Measurements from ENCODE around the gene SYNE1. TPM values are rescaled to one million over a fixed set of nuclear protein-coding genes. Genes with fewer than 3 reads are reported as not detected.
"Not testable (repeated sequence)": the region's sequence is repeated elsewhere in the genome, so short reads cannot be mapped to it uniquely, and the experiment has no call there.

The SYNE1 gene, protein sequence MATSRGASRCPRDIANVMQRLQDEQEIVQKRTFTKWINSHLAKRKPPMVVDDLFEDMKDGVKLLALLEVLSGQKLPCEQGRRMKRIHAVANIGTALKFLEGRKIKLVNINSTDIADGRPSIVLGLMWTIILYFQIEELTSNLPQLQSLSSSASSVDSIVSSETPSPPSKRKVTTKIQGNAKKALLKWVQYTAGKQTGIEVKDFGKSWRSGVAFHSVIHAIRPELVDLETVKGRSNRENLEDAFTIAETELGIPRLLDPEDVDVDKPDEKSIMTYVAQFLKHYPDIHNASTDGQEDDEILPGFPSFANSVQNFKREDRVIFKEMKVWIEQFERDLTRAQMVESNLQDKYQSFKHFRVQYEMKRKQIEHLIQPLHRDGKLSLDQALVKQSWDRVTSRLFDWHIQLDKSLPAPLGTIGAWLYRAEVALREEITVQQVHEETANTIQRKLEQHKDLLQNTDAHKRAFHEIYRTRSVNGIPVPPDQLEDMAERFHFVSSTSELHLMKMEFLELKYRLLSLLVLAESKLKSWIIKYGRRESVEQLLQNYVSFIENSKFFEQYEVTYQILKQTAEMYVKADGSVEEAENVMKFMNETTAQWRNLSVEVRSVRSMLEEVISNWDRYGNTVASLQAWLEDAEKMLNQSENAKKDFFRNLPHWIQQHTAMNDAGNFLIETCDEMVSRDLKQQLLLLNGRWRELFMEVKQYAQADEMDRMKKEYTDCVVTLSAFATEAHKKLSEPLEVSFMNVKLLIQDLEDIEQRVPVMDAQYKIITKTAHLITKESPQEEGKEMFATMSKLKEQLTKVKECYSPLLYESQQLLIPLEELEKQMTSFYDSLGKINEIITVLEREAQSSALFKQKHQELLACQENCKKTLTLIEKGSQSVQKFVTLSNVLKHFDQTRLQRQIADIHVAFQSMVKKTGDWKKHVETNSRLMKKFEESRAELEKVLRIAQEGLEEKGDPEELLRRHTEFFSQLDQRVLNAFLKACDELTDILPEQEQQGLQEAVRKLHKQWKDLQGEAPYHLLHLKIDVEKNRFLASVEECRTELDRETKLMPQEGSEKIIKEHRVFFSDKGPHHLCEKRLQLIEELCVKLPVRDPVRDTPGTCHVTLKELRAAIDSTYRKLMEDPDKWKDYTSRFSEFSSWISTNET (N-terminal part only)
- total RNA-seq, result 580 TPM

DNA sequence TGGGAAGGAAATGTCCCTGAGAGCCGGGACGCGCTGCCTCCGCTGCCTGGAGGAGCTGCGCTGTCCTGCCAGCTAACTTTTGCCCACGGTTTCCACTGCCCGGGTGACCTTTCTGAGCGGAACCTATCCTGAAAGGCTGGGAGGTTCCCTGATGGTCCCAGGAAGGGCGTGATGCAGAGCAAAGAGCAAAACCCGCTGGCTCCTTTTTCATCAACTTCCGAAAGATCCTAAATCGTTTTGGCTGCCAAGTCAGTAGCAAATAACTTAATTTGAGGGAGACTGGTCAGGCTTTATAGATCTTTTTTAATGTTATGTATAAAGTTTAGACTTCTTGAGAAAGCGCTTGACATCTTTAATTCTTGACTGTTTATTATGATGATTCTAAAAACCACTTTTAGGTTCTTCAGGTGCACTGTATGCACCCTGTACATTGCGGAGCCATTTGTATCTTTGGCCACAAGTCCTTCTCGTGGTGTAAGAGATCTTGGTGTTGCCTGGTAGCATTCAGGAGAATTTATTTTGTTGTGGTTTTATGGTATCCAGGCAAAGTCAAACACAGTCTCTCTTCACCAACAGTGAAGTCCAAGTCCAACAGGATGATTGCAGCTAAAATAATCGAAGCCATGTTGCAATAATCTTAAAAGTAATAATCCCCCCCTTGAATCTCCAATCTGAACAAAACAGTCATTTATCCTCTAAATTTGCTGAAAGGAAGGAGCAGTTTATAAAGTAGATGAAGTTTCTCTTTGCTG is at the start of gene SYNE1:
TSS of gene SYNE1 (minus strand) at position 67 of the 752 bp plus-strand sequence. CDS start 9,031 bp downstream, outside the sequence.
- peak; percentile 9 for DNase-seq

DNA sequence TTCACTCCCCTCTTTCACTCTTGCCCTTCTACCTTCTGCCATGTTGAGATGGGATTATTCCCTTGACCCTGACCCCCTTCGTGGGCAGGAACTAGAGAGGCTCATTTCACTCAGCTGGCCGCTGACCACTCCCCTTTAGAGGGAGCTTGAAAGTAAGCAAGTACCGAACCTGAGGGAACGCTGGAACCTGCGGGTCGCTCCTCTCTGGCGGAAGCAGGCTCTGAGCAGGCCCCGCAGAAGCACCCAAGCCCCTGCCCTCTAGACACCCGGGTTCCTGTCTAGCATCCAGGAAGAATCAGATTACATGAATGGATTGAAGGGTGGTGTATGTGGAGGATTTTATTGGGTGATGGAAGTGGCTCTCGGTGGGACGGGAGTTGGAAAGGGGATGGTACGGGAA is 48.7 kb upstream of the SYNE1 start:
- no peak for DNase-seq

DNA sequence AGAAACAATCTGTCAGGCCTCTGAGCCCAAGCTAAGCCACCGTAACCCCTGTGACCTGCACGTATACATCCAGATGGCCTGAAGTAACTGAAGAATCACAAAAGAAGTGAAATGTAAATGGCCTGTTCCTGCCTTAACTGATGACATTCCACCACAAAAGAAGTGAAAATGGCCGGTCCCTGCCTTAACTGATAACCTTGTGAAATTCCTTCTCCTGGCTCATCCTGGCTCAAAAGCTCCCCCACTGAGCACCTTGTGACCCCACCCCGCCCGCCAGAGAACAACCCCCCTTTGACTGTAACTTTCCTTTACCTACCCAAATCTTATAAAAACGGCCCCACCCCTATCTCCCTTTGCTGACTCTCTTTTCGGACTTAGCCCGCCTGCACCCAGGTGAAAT is 45.8 kb upstream of the SYNE1 start:
- not testable (repeated sequence) for DNase-seq

DNA sequence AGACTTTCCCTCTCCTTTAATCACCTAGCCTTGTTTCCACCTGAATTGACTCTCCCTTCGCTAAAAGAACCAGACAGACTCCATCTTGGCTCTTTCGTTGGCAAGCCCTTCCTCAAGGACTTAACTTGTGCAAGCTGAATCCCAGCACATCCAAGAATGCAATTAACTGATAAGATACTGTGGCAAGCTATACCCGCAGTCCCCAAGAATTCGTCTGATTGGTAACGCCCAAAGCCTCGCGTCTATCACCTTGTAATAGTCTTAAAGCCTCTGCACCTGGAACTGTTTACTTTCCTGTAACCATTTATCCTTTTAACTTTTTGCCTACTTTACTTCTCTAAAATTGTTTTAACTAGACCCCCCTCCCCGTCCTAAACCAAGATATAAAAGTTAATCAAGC is 45.0 kb upstream of the SYNE1 start:
- DNase-seq, result no peak

DNA sequence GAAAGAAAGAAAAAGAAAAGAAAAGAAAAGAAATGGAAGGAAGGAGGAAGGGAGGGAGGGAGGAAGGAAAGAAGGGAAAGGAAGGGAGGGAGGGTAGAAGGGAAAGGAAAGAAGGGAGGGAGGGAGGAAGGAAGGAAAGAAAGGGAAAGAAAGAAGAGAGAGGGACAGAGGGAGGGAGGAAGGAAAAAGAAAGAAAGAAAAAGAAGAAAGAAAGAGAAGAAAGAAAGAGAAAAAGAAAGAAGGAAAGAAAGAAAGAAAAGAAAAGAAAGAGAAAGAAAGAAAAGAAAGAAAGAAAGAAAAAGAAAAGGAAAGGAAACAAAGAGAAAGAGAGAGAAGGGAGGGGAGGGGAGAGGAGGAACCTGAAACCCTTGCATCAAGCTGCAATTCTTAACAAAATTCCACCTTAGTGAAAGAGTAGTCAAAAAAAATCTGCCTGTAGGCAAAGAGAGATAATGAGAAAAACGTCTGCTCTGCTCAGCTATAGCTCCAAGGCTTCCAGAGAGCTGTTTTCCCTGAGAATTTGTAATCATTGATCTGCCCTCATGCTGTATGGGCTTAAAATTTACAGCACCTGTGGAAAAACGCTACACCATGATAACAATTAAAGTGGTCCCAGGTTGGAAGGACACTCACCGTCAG is 43.8 kb upstream of the SYNE1 start:
- no peak for DNase-seq

DNA sequence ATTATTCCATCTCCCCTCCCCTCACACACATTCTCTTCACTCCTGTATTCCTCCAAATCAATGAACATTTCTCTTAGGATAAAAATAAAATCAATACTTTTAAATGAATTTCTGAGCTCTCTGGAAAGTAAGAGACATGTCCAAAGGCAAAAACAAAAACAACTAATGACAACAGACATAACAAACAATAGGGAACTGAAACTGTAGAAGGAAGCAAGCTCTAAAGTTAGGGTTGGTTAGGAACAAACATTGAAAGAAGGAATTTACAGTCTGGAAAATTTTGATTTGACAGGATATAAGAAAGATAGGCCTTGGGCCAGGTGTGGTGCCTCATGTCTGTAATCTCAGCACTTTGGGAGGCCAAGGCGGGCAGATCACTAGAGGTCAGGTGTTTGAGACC is 43.0 kb upstream of the SYNE1 start:
- no peak for DNase-seq

DNA sequence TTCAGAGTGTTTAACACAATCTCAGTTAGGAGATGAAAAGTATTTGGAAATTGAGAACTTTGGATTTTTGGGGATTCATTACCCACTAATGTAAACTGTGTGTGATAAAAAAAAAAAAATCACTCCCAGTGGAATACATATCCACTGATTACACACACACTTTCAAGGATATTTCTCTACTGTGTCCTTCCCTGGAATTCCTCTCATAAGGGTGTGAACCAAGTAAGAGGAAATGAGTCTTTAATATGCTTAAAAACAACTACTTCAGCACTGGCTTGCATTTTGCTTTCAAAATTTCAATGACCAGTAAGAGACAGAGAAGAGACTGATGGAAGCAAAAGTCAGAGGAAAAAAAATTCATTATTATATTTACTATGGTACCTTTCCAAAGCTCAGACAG is 36.1 kb upstream of the SYNE1 start:
- no peak for DNase-seq

DNA sequence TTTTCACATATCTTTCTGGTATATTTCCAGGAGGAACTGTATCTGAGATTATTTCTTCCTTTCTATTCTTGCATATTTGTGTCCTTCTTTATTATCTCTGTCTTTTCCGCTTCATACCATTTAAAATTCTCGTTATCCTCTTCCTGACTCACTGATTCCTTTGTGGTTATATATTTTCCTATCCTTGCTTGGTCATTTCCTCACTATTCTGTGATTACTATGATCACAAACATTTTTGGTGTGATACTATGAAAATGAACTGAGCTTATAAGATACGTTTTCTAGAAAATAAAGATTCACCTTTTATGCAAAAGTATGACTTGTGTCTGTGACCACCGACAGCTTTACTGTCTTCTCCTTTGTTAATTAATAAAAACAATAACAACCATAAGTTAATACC is 34.0 kb upstream of the SYNE1 start:
- no peak for DNase-seq

DNA sequence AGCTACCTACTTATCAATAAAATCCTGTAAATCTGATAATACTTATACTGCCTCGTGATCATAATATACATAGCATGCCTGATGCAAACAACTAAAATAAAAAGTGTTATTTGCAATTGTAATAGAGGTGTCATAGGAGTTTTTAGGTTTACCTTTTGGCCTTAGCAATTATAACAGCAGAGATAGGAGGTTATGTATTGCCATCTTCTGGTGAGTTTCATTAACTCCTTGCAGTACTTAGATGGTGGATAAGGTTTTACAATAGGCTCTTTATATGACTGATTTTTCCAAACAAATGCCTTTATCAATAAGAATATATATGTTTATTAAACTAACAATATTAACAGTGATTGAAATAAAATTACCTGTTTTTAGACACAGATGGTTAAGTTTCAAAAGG is 32.7 kb upstream of the SYNE1 start:
- peak; percentile 28 for DNase-seq

DNA sequence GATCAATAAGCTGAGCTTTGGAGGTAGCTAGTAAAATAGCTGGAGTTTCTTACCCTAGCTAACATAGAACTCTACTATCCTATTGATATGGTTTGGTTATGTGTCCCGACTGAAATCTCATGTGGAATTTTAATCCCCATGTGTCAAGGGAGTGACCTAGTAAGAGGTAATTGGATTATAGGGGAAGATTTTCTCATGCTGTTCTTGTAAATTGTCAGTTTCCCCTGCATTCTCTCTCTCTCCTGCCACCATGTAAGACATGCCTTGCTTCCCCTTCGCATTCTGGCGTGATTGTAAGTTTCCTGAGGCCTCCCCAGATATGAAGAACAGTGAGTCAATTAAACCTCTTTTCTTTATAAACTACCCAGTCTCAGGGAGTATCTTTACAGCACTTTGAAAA is 24.6 kb upstream of the SYNE1 start:
- DNase-seq, result no peak

DNA sequence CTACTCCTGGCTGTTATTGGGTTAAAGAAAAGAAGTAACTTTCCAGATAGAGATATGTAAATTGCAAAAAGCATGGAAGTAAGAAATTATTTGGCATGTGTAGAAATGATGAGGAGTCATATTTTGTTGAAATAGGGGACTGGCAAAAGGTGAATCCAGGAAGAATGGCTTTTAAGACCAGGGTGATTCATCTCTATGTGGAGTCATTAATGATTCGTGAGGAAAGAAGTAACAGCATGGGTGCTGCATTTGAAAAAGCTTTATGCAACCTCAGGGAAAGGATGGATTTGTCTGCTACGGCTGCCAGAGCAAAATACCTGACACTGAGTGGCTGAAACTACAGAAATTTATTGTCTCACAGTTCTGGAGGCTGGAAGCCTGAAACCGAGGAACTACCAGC is 14.8 kb upstream of the SYNE1 start:
- no peak for DNase-seq

DNA sequence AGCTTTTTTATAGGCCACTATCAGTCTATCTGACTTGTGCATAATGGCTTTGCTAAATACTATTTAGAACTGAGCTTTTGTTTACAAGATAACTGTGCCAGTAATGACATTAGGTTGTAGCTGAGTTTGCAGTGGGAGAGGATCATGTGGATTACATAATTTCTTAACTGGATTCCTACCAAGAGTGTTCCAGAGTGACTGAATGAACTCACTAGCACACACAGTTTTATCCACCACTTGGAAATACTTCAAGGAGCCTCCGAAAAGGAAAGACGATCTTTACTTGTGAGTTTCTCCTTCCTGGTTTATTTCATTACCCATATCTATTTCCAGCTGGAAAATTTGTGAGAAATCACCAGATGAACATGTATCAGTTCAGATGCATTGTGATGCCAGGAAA is 10.9 kb upstream of the SYNE1 start:
- DNase-seq, result peak; percentile 72

DNA sequence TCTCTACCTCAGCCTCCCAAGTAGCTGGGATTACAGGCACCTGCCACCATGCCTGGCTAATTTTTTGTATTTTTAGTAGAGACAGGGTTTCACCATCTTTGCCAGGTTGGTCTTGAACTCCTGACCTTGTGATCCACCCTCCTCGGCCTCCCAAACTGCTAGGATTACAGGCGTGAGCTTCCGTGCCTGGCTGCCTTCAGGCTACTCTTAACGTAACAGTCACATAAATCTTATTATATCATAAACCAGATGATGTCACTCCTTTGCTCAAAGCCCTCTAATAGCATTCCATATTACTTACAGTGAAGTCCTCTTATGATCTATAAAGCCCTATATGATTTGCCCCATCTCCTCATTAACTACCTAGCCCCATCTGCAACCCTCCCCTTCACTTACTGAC is 9.6 kb upstream of the SYNE1 start:
- not testable (repeated sequence) for DNase-seq

DNA sequence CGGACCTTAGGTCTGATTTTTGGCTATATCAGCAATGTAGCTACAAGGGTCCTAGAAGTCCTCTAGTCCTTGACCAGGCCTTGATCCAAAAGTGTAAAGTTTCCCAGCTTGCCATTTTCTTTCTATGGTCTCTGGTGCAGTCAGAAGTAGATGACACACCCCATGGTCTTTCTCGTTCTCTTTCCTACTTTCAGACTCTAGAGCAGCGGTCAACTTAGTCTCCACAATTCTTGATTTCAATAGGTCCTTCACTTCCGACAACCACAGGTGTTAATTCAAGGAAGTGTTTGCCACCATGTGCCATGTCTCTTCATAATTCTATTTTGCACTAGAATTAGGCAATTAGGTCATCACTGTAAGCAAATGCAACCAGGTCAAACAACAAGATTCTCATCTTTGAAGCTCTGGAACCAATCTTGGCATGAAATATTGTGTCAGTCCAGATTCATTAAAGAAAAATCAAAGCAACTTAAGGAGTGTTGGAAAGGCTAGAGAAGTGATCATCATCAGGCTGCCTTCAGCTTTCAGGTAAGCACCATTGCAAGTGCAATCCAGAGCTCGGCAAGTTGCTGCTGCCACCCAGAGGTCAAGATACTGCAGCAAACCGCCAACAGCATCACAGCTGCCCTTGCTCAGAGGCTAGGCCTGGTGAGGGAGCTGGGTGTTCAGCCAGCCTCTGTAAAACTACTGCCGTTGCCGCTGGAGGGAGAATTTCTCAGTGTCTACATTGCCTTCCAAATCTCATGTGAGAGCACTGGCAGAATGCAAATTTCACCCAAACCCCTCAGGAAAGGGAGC is 5.6 kb upstream of the SYNE1 start:
- peak; percentile 40 for DNase-seq

DNA sequence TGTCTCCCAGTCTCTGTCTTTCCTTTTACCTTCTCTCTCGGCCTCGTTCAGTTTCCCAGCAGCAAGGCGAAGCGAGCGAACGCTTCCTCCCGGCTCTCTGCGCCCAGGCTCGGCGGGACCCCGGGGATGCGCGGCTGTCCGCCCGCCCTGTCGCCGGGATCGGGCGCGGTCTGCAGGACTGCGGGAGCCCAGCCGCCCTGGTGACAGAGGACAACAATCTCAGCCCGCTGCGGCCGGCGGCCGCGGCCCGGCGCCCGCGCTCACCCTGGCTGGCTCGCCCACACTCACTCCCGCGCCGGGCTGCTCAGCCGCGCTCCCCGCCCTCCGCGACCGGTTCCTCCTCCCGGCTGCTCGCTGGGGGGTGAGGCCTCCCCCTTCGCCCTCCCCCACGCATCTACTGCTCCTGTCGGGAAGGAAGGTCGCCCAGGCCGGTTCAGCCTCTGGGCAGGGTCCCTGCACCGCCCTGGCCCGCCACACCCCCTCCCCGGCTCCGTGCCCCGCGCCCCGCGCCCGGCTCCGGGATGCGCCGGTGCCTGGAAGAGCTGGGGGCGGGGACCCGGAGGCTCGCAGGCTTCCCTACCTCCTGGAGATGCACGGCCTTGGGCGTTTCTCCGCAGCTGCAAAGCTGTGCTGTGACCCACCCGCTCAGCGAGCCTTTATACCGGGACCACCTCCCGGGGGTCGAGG is 410 bp downstream of the SYNE1 start:
- DNase-seq, result peak; percentile 37

DNA sequence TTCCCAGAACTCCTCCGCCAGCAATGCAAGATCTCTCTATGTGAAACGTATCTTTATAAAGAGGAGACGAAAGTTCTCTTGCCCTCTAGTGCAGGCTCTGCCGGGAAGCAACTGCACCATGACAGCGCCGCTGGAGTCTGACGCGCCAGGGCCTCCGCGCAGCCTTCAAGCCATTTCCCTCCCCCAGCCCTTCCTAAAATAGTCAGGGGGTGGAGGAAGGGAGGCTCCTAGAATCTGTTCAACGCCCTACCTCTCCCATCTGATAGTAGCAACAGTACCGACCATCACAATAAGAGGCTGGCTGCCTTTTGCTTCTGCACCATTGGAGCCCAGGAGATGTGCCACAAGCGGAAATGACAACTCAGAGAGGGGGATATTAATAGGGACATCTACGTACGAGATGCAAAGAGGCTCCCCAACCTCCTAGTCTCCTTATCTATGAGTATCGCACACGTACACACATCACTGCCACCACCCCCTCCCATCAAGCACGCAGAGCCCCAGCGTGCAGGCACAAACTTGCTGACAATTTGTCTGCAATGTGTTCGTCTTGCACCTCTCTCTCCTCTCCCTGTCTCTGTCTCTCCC is 1.0 kb downstream of the SYNE1 start:
- DNase-seq, result peak; percentile 54

DNA sequence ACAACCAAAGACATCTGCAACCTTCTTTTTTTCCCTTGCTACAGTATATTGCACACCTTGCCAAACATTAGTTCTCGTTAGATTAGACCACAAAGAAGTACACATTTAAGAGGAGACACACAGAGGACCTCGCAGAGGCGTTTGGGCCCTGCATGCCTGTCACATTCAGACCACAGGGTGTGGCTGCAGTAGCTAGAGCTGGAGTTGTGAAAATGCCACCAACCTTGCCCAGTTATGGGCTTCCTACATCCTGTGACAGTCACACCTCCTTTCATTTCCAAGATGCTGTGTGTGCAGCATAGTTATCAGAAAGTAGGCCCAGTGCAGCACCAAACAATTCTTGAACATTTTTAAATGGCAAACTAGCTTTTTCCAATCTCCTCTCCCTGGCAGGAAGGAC is 2.4 kb downstream of the SYNE1 start:
- no peak for DNase-seq

DNA sequence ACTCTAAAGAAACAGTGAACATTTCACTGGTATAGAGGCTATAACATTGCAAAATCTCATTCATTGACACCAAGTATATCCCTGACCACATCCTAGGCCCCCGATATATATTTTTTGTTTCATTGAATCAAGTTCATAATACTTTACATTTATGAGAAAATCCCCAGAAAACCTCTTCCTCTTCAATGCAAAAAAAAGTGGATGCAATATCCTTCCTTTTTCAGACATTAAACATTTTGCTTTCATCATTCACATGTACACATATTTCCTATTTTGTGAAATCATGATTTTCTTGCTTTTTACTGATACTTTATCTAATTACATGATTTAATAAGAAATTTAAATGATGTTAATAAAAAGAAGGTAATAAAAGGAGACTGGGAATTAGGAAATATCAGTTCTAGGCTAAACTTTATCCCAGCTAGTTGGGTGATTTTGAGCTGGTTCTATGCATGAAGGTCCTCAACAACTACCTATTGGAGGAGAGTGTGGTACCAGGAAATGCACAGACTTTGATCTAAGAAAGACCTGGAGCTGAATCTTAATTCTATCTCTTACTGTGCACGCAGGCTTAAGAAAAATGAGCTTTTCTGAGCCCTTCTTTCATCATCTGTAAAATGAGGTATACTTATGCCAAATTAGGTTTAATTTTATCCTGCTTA is 4.9 kb downstream of the SYNE1 start:
- no peak for DNase-seq

DNA sequence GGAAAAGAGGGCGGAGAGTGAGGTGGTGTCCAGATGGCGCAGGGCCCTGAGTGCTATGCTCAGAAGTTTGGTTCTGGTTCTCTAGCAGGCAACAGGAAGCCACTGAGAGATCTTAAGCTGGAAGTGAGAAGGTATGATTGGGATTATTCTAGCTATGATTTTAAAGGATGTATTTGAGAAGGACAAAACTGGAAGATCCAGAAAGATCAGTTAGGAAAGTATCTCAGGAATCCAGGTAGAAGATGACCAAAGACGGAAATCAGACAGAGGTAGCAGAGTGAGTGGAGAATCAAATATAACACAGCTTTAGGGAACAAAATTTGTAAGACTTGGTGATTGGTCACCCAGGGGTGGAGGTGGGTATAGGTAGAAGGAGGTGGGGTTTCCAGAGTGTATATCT is 5.8 kb downstream of the SYNE1 start:
- DNase-seq, result no peak
